ENCODE data around the gene COL6A5. TPM values are rescaled to one million over a fixed set of nuclear protein-coding genes. Genes with fewer than 3 reads are reported as not detected.

COL6A5 gene
- polyA plus RNA-seq, 4 donors: 0.01 to 2.5 TPM; not detected in 2

GRCh38 chr3:130378677-130379191 is 33.3 kb downstream of the COL6A5 start:
- Histone ChIP-seq H3K9me3 (ENCODE audit: control insufficient read depth in 2 of 2, insufficient read depth in 1 of 2, low read depth in 1 of 2, low read length in 1 of 2) (no peaks in the 10 kb centered on the region), H3K4me3 (ENCODE audit: low read depth in 1 of 3, low read length in 3 of 3) (no peak overlapping the region), H3K27ac (ENCODE audit: low read depth in 1 of 3, low read length in 2 of 3) (no peak overlapping the region), H3K36me3 (ENCODE audit: control insufficient read depth in 3 of 3, insufficient read depth in 2 of 3, low read depth in 1 of 3, low read length in 3 of 3) (no peaks in the 10 kb centered on the region), H3K27me3 (ENCODE audit: control insufficient read depth in 3 of 3, insufficient read depth in 3 of 3, low read length in 3 of 3) (no peaks in the 10 kb centered on the region), H3K4me1 (ENCODE audit: control insufficient read depth in 3 of 3, insufficient read depth in 2 of 3, low read depth in 1 of 3, low read length in 2 of 3) (no peaks in the 10 kb centered on the region)
- DNase-seq (no peak), FAIRE-seq (no peak)
- WGBS, 3 donors: 80 to 85% (median 82%) methylated on average over 7 of the region's 7 CpGs

- H3K4me1 ChIP-seq (ENCODE audit: control insufficient read depth in 3 of 3, insufficient read depth in 2 of 3, low read depth in 1 of 3, low read length in 2 of 3): no peaks in the 10 kb centered on the region
- WGBS, 3 donors: 84 to 86% (median 85%) methylated on average over 6 of the region's 6 CpGs
These were observed 33.8 kb downstream of the COL6A5 start for GRCh38 chr3:130379274-130379673.

GRCh38 chr3:130380398-130380797 is 34.9 kb downstream of the COL6A5 start:
- Histone ChIP-seq H3K27ac (ENCODE audit: low read depth in 1 of 3, low read length in 2 of 3) (no peak overlapping the region), H3K4me1 (ENCODE audit: control insufficient read depth in 3 of 3, insufficient read depth in 2 of 3, low read depth in 1 of 3, low read length in 2 of 3) (no peaks in the 10 kb centered on the region), H3K9me3 (ENCODE audit: control insufficient read depth in 2 of 2, insufficient read depth in 1 of 2, low read depth in 1 of 2, low read length in 1 of 2) (no peaks in the 10 kb centered on the region), H3K27me3 (ENCODE audit: control insufficient read depth in 3 of 3, insufficient read depth in 3 of 3, low read length in 3 of 3) (no peaks in the 10 kb centered on the region), H3K4me3 (ENCODE audit: low read depth in 1 of 3, low read length in 3 of 3) (no peak overlapping the region), H3K36me3 (ENCODE audit: control insufficient read depth in 3 of 3, insufficient read depth in 2 of 3, low read depth in 1 of 3, low read length in 3 of 3) (no peaks in the 10 kb centered on the region)
- DNase-seq (no peak), FAIRE-seq (no peak)

More at GRCh38 chr3:130379274-130379673, 33.8 kb downstream of the COL6A5 start:
- FAIRE-seq: no peak
- H3K27ac ChIP-seq (ENCODE audit: low read depth in 1 of 3, low read length in 2 of 3): no peak overlapping the region
- H3K9me3 ChIP-seq (ENCODE audit: control insufficient read depth in 2 of 2, insufficient read depth in 1 of 2, low read depth in 1 of 2, low read length in 1 of 2): no peaks in the 10 kb centered on the region
- DNase-seq: no peak
- no peaks in the 10 kb centered on the region for H3K36me3 ChIP-seq (ENCODE audit: control insufficient read depth in 3 of 3, insufficient read depth in 2 of 3, low read depth in 1 of 3, low read length in 3 of 3)
- no peaks in the 10 kb centered on the region for H3K27me3 ChIP-seq (ENCODE audit: control insufficient read depth in 3 of 3, insufficient read depth in 3 of 3, low read length in 3 of 3)
- H3K4me3 ChIP-seq (ENCODE audit: low read depth in 1 of 3, low read length in 3 of 3): no peak overlapping the region

- FAIRE-seq: no peak
- Histone ChIP-seq H3K4me1 (ENCODE audit: control insufficient read depth in 3 of 3, insufficient read depth in 2 of 3, low read depth in 1 of 3, low read length in 2 of 3) (no peaks in the 10 kb centered on the region), H3K27ac (ENCODE audit: low read depth in 1 of 3, low read length in 2 of 3) (no peak overlapping the region), H3K27me3 (ENCODE audit: control insufficient read depth in 3 of 3, insufficient read depth in 3 of 3, low read length in 3 of 3) (no peaks in the 10 kb centered on the region), H3K36me3 (ENCODE audit: control insufficient read depth in 3 of 3, insufficient read depth in 2 of 3, low read depth in 1 of 3, low read length in 3 of 3) (no peaks in the 10 kb centered on the region), H3K9me3 (ENCODE audit: control insufficient read depth in 2 of 2, insufficient read depth in 1 of 2, low read depth in 1 of 2, low read length in 1 of 2) (no peaks in the 10 kb centered on the region), H3K4me3 (ENCODE audit: low read depth in 1 of 3, low read length in 3 of 3) (no peak overlapping the region)
- no peak for DNase-seq
- 33 to 58% (median 41%) methylated on average over 3 of the region's 3 CpGs for WGBS, 3 donors
These were observed 38.0 kb downstream of the COL6A5 start for GRCh38 chr3:130383424-130383823.

- Histone ChIP-seq H3K27ac (ENCODE audit: low read depth in 1 of 3, low read length in 2 of 3) (no peak overlapping the region), H3K36me3 (ENCODE audit: control insufficient read depth in 3 of 3, insufficient read depth in 2 of 3, low read depth in 1 of 3, low read length in 3 of 3) (no peaks in the 10 kb centered on the region), H3K4me1 (ENCODE audit: control insufficient read depth in 3 of 3, insufficient read depth in 2 of 3, low read depth in 1 of 3, low read length in 2 of 3) (no peaks in the 10 kb centered on the region), H3K9me3 (ENCODE audit: control insufficient read depth in 2 of 2, insufficient read depth in 1 of 2, low read depth in 1 of 2, low read length in 1 of 2) (no peaks in the 10 kb centered on the region), H3K4me3 (ENCODE audit: low read depth in 1 of 3, low read length in 3 of 3) (no peak overlapping the region), H3K27me3 (ENCODE audit: control insufficient read depth in 3 of 3, insufficient read depth in 3 of 3, low read length in 3 of 3) (no peaks in the 10 kb centered on the region)
- DNase-seq: no peak
- 52 to 80% (median 72%) methylated on average over 3 of the region's 3 CpGs for WGBS, 3 donors
- FAIRE-seq: no peak
These were observed 39.1 kb downstream of the COL6A5 start for GRCh38 chr3:130384476-130385025.

- no peak for DNase-seq
- no peaks in the 10 kb centered on the region for H3K27me3 ChIP-seq (ENCODE audit: control insufficient read depth in 3 of 3, insufficient read depth in 3 of 3, low read length in 3 of 3)
- H3K27ac ChIP-seq (ENCODE audit: low read depth in 1 of 3, low read length in 2 of 3): no peak overlapping the region
- no peak overlapping the region for H3K4me3 ChIP-seq (ENCODE audit: low read depth in 1 of 3, low read length in 3 of 3)
- no peaks in the 10 kb centered on the region for H3K36me3 ChIP-seq (ENCODE audit: control insufficient read depth in 3 of 3, insufficient read depth in 2 of 3, low read depth in 1 of 3, low read length in 3 of 3)
- no peaks in the 10 kb centered on the region for H3K4me1 ChIP-seq (ENCODE audit: control insufficient read depth in 3 of 3, insufficient read depth in 2 of 3, low read depth in 1 of 3, low read length in 2 of 3)
- no peak for FAIRE-seq
- H3K9me3 ChIP-seq (ENCODE audit: control insufficient read depth in 2 of 2, insufficient read depth in 1 of 2, low read depth in 1 of 2, low read length in 1 of 2): no peaks in the 10 kb centered on the region
- 47 to 57% (median 52%) methylated on average over 2 of the region's 2 CpGs for WGBS, 3 donors
These were observed 41.3 kb downstream of the COL6A5 start for GRCh38 chr3:130386604-130387263.

- WGBS, 3 donors: 66 to 68% (median 68%) methylated on average over 1 of the region's 1 CpG
- H3K4me1 ChIP-seq (ENCODE audit: control insufficient read depth in 3 of 3, insufficient read depth in 2 of 3, low read depth in 1 of 3, low read length in 2 of 3): no peaks in the 10 kb centered on the region
- FAIRE-seq: no peak
- no peaks in the 10 kb centered on the region for H3K9me3 ChIP-seq (ENCODE audit: control insufficient read depth in 2 of 2, insufficient read depth in 1 of 2, low read depth in 1 of 2, low read length in 1 of 2)
- DNase-seq: no peak
- no peak overlapping the region for H3K4me3 ChIP-seq (ENCODE audit: low read depth in 1 of 3, low read length in 3 of 3)
- no peaks in the 10 kb centered on the region for H3K36me3 ChIP-seq (ENCODE audit: control insufficient read depth in 3 of 3, insufficient read depth in 2 of 3, low read depth in 1 of 3, low read length in 3 of 3)
- no peaks in the 10 kb centered on the region for H3K27me3 ChIP-seq (ENCODE audit: control insufficient read depth in 3 of 3, insufficient read depth in 3 of 3, low read length in 3 of 3)
- no peak overlapping the region for H3K27ac ChIP-seq (ENCODE audit: low read depth in 1 of 3, low read length in 2 of 3)
These were observed 44.4 kb downstream of the COL6A5 start for GRCh38 chr3:130389743-130390478.

- 84 to 93% (median 93%) methylated on average over 2 of the region's 2 CpGs for WGBS, 3 donors
- Histone ChIP-seq H3K36me3 (ENCODE audit: control insufficient read depth in 3 of 3, insufficient read depth in 2 of 3, low read depth in 1 of 3, low read length in 3 of 3) (no peaks in the 10 kb centered on the region), H3K4me1 (ENCODE audit: control insufficient read depth in 3 of 3, insufficient read depth in 2 of 3, low read depth in 1 of 3, low read length in 2 of 3) (no peaks in the 10 kb centered on the region), H3K4me3 (ENCODE audit: low read depth in 1 of 3, low read length in 3 of 3) (no peak overlapping the region), H3K27ac (ENCODE audit: low read depth in 1 of 3, low read length in 2 of 3) (no peak overlapping the region), H3K9me3 (ENCODE audit: control insufficient read depth in 2 of 2, insufficient read depth in 1 of 2, low read depth in 1 of 2, low read length in 1 of 2) (no peaks in the 10 kb centered on the region), H3K27me3 (ENCODE audit: control insufficient read depth in 3 of 3, insufficient read depth in 3 of 3, low read length in 3 of 3) (no peaks in the 10 kb centered on the region)
- DNase-seq (no peak), FAIRE-seq (no peak)
These were observed 46.8 kb downstream of the COL6A5 start for GRCh38 chr3:130392266-130392665.

Measured in small intestine (tissue), 7 donors.